Measurements from ENCODE around the gene MS4A14.

DNA sequence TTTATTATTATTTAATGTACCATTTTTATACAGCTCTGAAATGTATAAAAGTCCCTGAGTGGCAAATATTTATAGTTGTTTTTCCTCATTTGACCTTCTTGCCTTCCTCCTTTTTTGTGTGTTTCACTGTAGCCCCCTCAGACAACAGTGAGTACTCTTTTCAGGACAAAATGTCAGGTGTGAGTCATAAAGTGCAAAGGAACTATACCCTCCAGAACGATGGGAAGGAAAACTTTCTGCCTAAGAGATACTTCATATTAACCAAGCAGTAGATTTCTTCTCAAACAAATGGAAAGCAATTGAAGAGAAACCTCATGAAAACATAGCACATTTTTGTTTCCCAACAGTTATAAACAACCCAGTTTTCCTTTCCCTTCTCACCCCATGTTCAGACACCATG is 34.0 kb upstream of the MS4A14 start:
- TF ChIP-seq, protein P1, sequence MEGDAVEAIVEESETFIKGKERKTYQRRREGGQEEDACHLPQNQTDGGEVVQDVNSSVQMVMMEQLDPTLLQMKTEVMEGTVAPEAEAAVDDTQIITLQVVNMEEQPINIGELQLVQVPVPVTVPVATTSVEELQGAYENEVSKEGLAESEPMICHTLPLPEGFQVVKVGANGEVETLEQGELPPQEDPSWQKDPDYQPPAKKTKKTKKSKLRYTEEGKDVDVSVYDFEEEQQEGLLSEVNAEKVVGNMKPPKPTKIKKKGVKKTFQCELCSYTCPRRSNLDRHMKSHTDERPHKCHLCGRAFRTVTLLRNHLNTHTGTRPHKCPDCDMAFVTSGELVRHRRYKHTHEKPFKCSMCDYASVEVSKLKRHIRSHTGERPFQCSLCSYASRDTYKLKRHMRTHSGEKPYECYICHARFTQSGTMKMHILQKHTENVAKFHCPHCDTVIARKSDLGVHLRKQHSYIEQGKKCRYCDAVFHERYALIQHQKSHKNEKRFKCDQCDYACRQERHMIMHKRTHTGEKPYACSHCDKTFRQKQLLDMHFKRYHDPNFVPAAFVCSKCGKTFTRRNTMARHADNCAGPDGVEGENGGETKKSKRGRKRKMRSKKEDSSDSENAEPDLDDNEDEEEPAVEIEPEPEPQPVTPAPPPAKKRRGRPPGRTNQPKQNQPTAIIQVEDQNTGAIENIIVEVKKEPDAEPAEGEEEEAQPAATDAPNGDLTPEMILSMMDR (IDR thresholded peaks at IDR 0.05): no peak
- no peak for TF ChIP-seq EP300 (IDR thresholded peaks at IDR 0.05)

Measured in tibial nerve (tissue), 4 donors.